Body of pancreas (tissue), 4 donors: Measurements from ENCODE around the gene THSD4. TPM values are rescaled to one million over a fixed set of nuclear protein-coding genes. Genes with fewer than 3 reads are reported as not detected.

ENCODE experiments used
- ATAC-seq: fragments of 150-250 bp; one replicate; pipeline ENCODE4 v1.9.1; 2016
- DNase-seq, 4 donors: peaks; one replicate each; pipeline ENCODE4 v3.0.0-alpha.2; 2019
- H3K27ac ChIP-seq, 4 donors: fragments of 200-600 bp; sonication (generic); 1 replicate in 3 of 4; 2 replicates in 1 of 4; pipeline versions ENCODE4 v1.5.1 to v1.6.1; 2016 to 2019; ENCODE audit warnings: mild to moderate bottlenecking in 1 of 4, mixed read lengths in 1 of 4, moderate library complexity in 1 of 4
- H3K27me3 ChIP-seq, 2 donors: fragments of 200-600 bp; sonication (generic); one replicate each; pipeline ENCODE4 v1.6.0; 2016; ENCODE audit warnings: mild to moderate bottlenecking in 1 of 2
- H3K36me3 ChIP-seq, 2 donors: fragments of 200-600 bp; sonication (generic); replicated peaks in 1 of 2; 2 replicates each; pipeline ENCODE4 v1.5.1; 2016; ENCODE audit warnings: low read depth in 2 of 2; ENCODE audit not compliant: insufficient read depth in 1 of 2
- H3K4me1 ChIP-seq: fragments of 200-600 bp; sonication (generic); one replicate; pipeline ENCODE4 v1.6.0; 2016
- H3K4me3 ChIP-seq, 2 donors: fragments of 200-600 bp; sonication (generic); 1 replicate in 1 of 2; 2 replicates in 1 of 2; pipeline ENCODE4 v1.5.1; 2016 to 2019
- H3K9me3 ChIP-seq, 3 donors: fragments of 200-600 bp; sonication (generic); 1 replicate in 2 of 3; 2 replicates in 1 of 3; pipeline ENCODE4 v1.5.1; 2016
- CTCF ChIP-seq, 7 experiments: fragments of 450-650 bp in 4 of 7; fragments of 200-600 bp in 3 of 7; sonication (generic) in 3 of 7; IDR thresholded peaks; one replicate each; pipeline ENCODE4 v1.5.1; 2016 to 2019; ENCODE audit warnings: antibody characterized with exemption in 7 of 7
- POLR2A ChIP-seq, 3 donors: fragments of 450-650 bp; IDR thresholded peaks; one replicate each; pipeline ENCODE4 v1.6.1; 2016; ENCODE audit warnings: antibody characterized with exemption in 3 of 3, mild to moderate bottlenecking in 2 of 3
- WGBS, 2 donors: methylation state at CpG; one replicate each; pipeline ENCODE4 v1.1.5; 2017; 5-methylcytosine and 5-hydroxymethylcytosine counted together
- intact Hi-C: fragments of 100-400 bp; cut with DNase I; formaldehyde crosslinking; loops from one replicate; pipeline ENCODE4 v1.15.1; 2023
- total RNA-seq, 2 donors: library from RNA; depleted of rRNA; stranded (reverse); fragments of >200 nt; gene quantifications; one replicate each; pipeline ENCODE4 v1.1.0, GENCODE V29; 2016

The THSD4 gene
- total RNA-seq, 2 donors from 2014 or later = 12.9 to 16.1 TPM

GRCh38 chr15:71639471-71639870, 524.2 kb downstream of the THSD4 start:
- H3K4me1 ChIP-seq = no peaks in the 10 kb centered on the region
- TF ChIP-seq POLR2A (IDR thresholded peaks at IDR 0.05) (no peak), CTCF (IDR thresholded peaks at IDR 0.05) (no peak)
- intact Hi-C loops = no loop called here
- no peaks in the 10 kb centered on the region for H3K9me3 ChIP-seq
- 64 to 75% methylated on average over 1 of the region's 1 CpG for WGBS, 2 donors
- H3K4me3 ChIP-seq = no peak overlapping the region
- H3K36me3 ChIP-seq = no peaks in the 10 kb centered on the region
- ATAC-seq = no peak
- H3K27me3 ChIP-seq = no peaks in the 10 kb centered on the region
- no peak overlapping the region for H3K27ac ChIP-seq
- no peak for DNase-seq

- H3K4me1 ChIP-seq = no peaks in the 10 kb centered on the region
- H3K4me3 ChIP-seq = no peak overlapping the region
- H3K36me3 ChIP-seq = no peaks in the 10 kb centered on the region
- no peak for DNase-seq
- intact Hi-C loops = no loop called here
- H3K27ac ChIP-seq = no peak overlapping the region
- TF ChIP-seq POLR2A (IDR thresholded peaks at IDR 0.05) (no peak), CTCF (IDR thresholded peaks at IDR 0.05) (no peak)
- no peak for ATAC-seq
- no peaks in the 10 kb centered on the region for H3K9me3 ChIP-seq
- H3K27me3 ChIP-seq = no peaks in the 10 kb centered on the region
- WGBS, 2 donors = 95 to 96% methylated on average over 2 of the region's 2 CpGs
These were observed 528.6 kb downstream of the THSD4 start for GRCh38 chr15:71643918-71644317.

GRCh38 chr15:71646767-71647486, 531.7 kb downstream of the THSD4 start:
- intact Hi-C loops = no loop called here
- no peak overlapping the region for H3K27ac ChIP-seq
- DNase-seq (no peak), ATAC-seq (no peak)
- no peak overlapping the region for H3K4me3 ChIP-seq
- no peaks in the 10 kb centered on the region for H3K36me3 ChIP-seq
- H3K4me1 ChIP-seq = no peaks in the 10 kb centered on the region
- H3K27me3 ChIP-seq = no peaks in the 10 kb centered on the region
- no peaks in the 10 kb centered on the region for H3K9me3 ChIP-seq
- TF ChIP-seq POLR2A (IDR thresholded peaks at IDR 0.05) (no peak), CTCF (IDR thresholded peaks at IDR 0.05) (no peak)
- 53 to 62% methylated on average over 5 of the region's 5 CpGs for WGBS, 2 donors

GRCh38 chr15:71647487-71647808, 532.2 kb downstream of the THSD4 start:
- intact Hi-C loops = no loop called here
- ATAC-seq = no peak
- no peak overlapping the region for H3K27ac ChIP-seq

More at GRCh38 chr15:71647487-71647808, 532.2 kb downstream of the THSD4 start:
- WGBS, 2 donors = 68 to 79% methylated on average over 4 of the region's 4 CpGs
- no peaks in the 10 kb centered on the region for H3K27me3 ChIP-seq
- no peak overlapping the region for H3K4me3 ChIP-seq
- no peaks in the 10 kb centered on the region for H3K9me3 ChIP-seq
- TF ChIP-seq POLR2A (IDR thresholded peaks at IDR 0.05) = no peak
- TF ChIP-seq CTCF (IDR thresholded peaks at IDR 0.05) = no peak
- DNase-seq = no peak
- H3K36me3 ChIP-seq = no peaks in the 10 kb centered on the region
- H3K4me1 ChIP-seq = no peaks in the 10 kb centered on the region
